Endothelial cell of umbilical vein (primary cell): ENCODE data around the gene MRC2. TPM values are rescaled to one million over a fixed set of nuclear protein-coding genes. Genes with fewer than 3 reads are reported as not detected.

Source experiments
- BruUV-seq: library from RNA; stranded (reverse); fragments of 400-500 nt; replicated peaks from 2 replicates; lab custom pipeline; 2021; lab: Mats Ljungman, UMichigan
- CTCF ChIA-PET: fragments of 300-600, 350-600 bp; sonication (Branson Sonifier 250); formaldehyde crosslinking; loops from one replicate; lab custom pipeline; 2021; ENCODE audit warnings: antibody characterized with exemption, inconsistent platforms; lab: Charles Lee
- POLR2A ChIA-PET: fragments of 300-600, 350-600 bp; sonication (Branson Sonifier 250); formaldehyde crosslinking; loops from one replicate; lab custom pipeline; 2021; ENCODE audit warnings: antibody characterized with exemption, inconsistent platforms; lab: Charles Lee
- DNase-seq: peaks from one replicate; pipeline ENCODE4 v3.0.0-alpha.2; 2011; ENCODE audit warnings: low read depth, low spot score
- FAIRE-seq: peaks from 2 replicates; lab custom pipeline; 2011; peaks lifted over from hg19 to GRCh38; lab: Jason Lieb, UNC
- H2AFZ ChIP-seq: 2 replicates; pipeline ENCODE4 v1.6.0; 2012; ENCODE audit warnings: low read depth, low read length, control low read depth, inconsistent platforms
- H3K27ac ChIP-seq: 2 replicates; pipeline ENCODE4 v1.5.1; 2011; ENCODE audit warnings: low read depth, mild to moderate bottlenecking, control low read depth, low read length, moderate library complexity; ENCODE audit not compliant: insufficient read depth
- H3K27me3 ChIP-seq, 2 experiments: 2 replicates each; pipeline versions ENCODE4 v1.6.0 to v1.6.1; 2011; ENCODE audit warnings: low read length in 2 of 2, mixed read lengths in 1 of 2; ENCODE audit not compliant: control insufficient read depth in 2 of 2, insufficient read depth in 2 of 2
- H3K36me3 ChIP-seq, 2 experiments: 2 replicates in 1 of 2; 3 replicates in 1 of 2; pipeline ENCODE4 v1.5.1; 2011; ENCODE audit warnings: low read length in 2 of 2, mild to moderate bottlenecking in 1 of 2, moderate library complexity in 1 of 2; ENCODE audit not compliant: control insufficient read depth in 2 of 2, insufficient read depth in 2 of 2; ENCODE audit errors: extremely low read depth in 1 of 2
- H3K4me1 ChIP-seq: 3 replicates; pipeline ENCODE4 v1.5.1; 2011; ENCODE audit warnings: mild to moderate bottlenecking, low read length; ENCODE audit not compliant: control insufficient read depth, insufficient read depth; ENCODE audit errors: extremely low read depth
- H3K4me2 ChIP-seq: 2 replicates; pipeline ENCODE4 v1.6.1; 2011; ENCODE audit warnings: low read length, control low read depth, mixed read lengths; ENCODE audit not compliant: insufficient read depth
- H3K4me3 ChIP-seq, 3 experiments: fragments of 200-600 bp in 1 of 3; sonication (generic), shearing (Covaris generic) in 1 of 3; replicated peaks in 1 of 3; 2 replicates each; pipeline ENCODE4 v1.5.1; 2011 to 2016; ENCODE audit warnings: control low read depth in 3 of 3, low read length in 3 of 3, mild to moderate bottlenecking in 2 of 3, inconsistent platforms in 1 of 3, low read depth in 1 of 3, moderate library complexity in 1 of 3; ENCODE audit not compliant: insufficient read depth in 1 of 3
- H3K79me2 ChIP-seq: 2 replicates; pipeline ENCODE4 v1.6.0; 2012; ENCODE audit warnings: low read length, inconsistent platforms; ENCODE audit not compliant: control insufficient read depth, insufficient read depth
- H3K9ac ChIP-seq: replicated peaks from 2 replicates; pipeline ENCODE3; 2011; ENCODE audit warnings: low read length, control low read depth; ENCODE audit not compliant: insufficient read depth; ENCODE audit errors: extremely low read depth
- H3K9me1 ChIP-seq: replicated peaks from 3 replicates; pipeline ENCODE4 v1.6.0; 2011; ENCODE audit warnings: mild to moderate bottlenecking, low read length; ENCODE audit not compliant: control insufficient read depth, insufficient read depth; ENCODE audit errors: extremely low read depth
- H3K9me3 ChIP-seq: replicated peaks from 2 replicates; pipeline ENCODE4 v1.5.1; 2012; ENCODE audit warnings: low read length, inconsistent platforms; ENCODE audit not compliant: control insufficient read depth, insufficient read depth
- H4K20me1 ChIP-seq: replicated peaks from 2 replicates; pipeline ENCODE3; 2011; ENCODE audit warnings: mild to moderate bottlenecking, low read length; ENCODE audit not compliant: control insufficient read depth, insufficient read depth; ENCODE audit errors: extremely low read depth
- CTCF ChIP-seq, 2 donors: IDR thresholded peaks; 1 replicate in 1 of 2; 2 replicates in 1 of 2; pipeline ENCODE4 v1.5.1; 2011; ENCODE audit warnings: low read length in 2 of 2, mild to moderate bottlenecking in 2 of 2, moderate library complexity in 2 of 2, control low read depth in 1 of 2, inconsistent platforms in 1 of 2, low read depth in 1 of 2; ENCODE audit not compliant: insufficient read depth in 1 of 2; ENCODE audit errors: extremely low read depth in 1 of 2
- EZH2 ChIP-seq: IDR thresholded peaks from 2 replicates; pipeline ENCODE4 v1.6.1; 2012; ENCODE audit warnings: borderline replicate concordance, low read depth, mild to moderate bottlenecking, moderate library complexity, low read length, inconsistent platforms; ENCODE audit not compliant: severe bottlenecking
- FOS ChIP-seq: IDR thresholded peaks from 2 replicates; pipeline ENCODE4 v1.6.1; 2011; ENCODE audit warnings: mild to moderate bottlenecking, low read length, moderate library complexity, borderline replicate concordance; ENCODE audit not compliant: insufficient read depth
- GATA2 ChIP-seq: IDR thresholded peaks from 2 replicates; pipeline ENCODE4 v1.7.0; 2011; ENCODE audit warnings: low read depth, mild to moderate bottlenecking, moderate library complexity, mixed read lengths, low read length; ENCODE audit not compliant: insufficient read length, insufficient read depth
- JUN ChIP-seq: IDR thresholded peaks from 2 replicates; pipeline ENCODE4 v1.6.1; 2011; ENCODE audit warnings: borderline replicate concordance, low read depth; ENCODE audit not compliant: insufficient read length, insufficient read depth
- MAX ChIP-seq: IDR thresholded peaks from 2 replicates; pipeline ENCODE4 v1.6.1; 2011; ENCODE audit not compliant: insufficient read depth, insufficient read length
- MYC ChIP-seq: IDR thresholded peaks from one replicate; pipeline ENCODE4 v1.6.1; 2011; ENCODE audit warnings: mild to moderate bottlenecking, low read depth, low read length
- POLR2A ChIP-seq: IDR thresholded peaks from 2 replicates; pipeline ENCODE4 v1.6.1; 2012; ENCODE audit warnings: low read depth, mild to moderate bottlenecking, control low read depth, low read length
- POLR2AphosphoS5 ChIP-seq: IDR thresholded peaks from 2 replicates; pipeline ENCODE4 v1.6.1; 2012; ENCODE audit warnings: low read depth, mild to moderate bottlenecking, control low read depth, low read length, moderate library complexity; ENCODE audit not compliant: insufficient read depth
- dilution Hi-C: fragments of 300-500 bp; cut with MboI; formaldehyde crosslinking; loops from one replicate; pipeline ENCODE4 v1.15.0; 2019; ENCODE audit warnings: low sequenced_read_pairs; ENCODE audit not compliant: extremely low pct_ligation_motif_present
- intact Hi-C: fragments of 100-400 bp; cut with micrococcal nuclease; formaldehyde crosslinking; loops from one replicate; pipeline ENCODE4 v1.10.0; 2022
- polyA plus RNA-seq, 4 experiments: library from polyadenylated mRNA; depleted of rRNA in 3 of 4; stranded (reverse) in 3 of 4; unstranded in 1 of 4; fragments of >200 nt; gene quantifications; 2 replicates each; pipeline versions ENCODE4 v1.2.1 to v1.2.3, GENCODE V29; 2011 to 2012; ENCODE audit warnings: missing spikeins in 1 of 4
- total RNA-seq: library from RNA; stranded (reverse); gene quantifications from 2 replicates; pipeline ENCODE4 v1.2.3, GENCODE V29; 2021

MRC2 gene
- total and polyA plus RNA-seq, 2 donors (not counting 3 experiments of a cell fraction or from before 2014, with no cell fraction given): 30.6 to 52.7 TPM

GRCh38 chr17:62648251-62648955, 20.9 kb downstream of the MRC2 start:
- H3K27ac ChIP-seq: no peak overlapping the region
- no peaks in the 10 kb centered on the region for H3K9me3 ChIP-seq
- no peaks in the 10 kb centered on the region for H3K9me1 ChIP-seq
- H4K20me1 ChIP-seq: no peaks in the 10 kb centered on the region
- FAIRE-seq: no peak
- H3K36me3 ChIP-seq: no peaks in the 10 kb centered on the region
- intact Hi-C loops: no loop called here
- H3K9ac ChIP-seq: no peak overlapping the region
- no peak for TF ChIP-seq EZH2
- no peak for TF ChIP-seq POLR2A
- no peak for TF ChIP-seq MYC
- TF ChIP-seq FOS: no peak
- TF ChIP-seq GATA2: no peak
- TF ChIP-seq JUN: no peak
- no peak for TF ChIP-seq POLR2AphosphoS5
- no peak for TF ChIP-seq MAX
- no peak for TF ChIP-seq CTCF (IDR thresholded peaks at IDR 0.05; ENCODE audit: extremely low read depth in 1 of 2, insufficient read depth in 1 of 2, low read depth in 1 of 2, low read length in 2 of 2)
- no peak overlapping the region for H3K4me2 ChIP-seq
- BruUV-seq: no TSS peak
- no peaks in the 10 kb centered on the region for H3K79me2 ChIP-seq
- H2AFZ ChIP-seq: no peak overlapping the region
- H3K4me3 ChIP-seq: no peak overlapping the region
- ChIA-PET POLR2A (no interaction called here), CTCF (interaction anchor here (1.2 kb wide), 1 partner anchor 9 kb away, joined by 5 read pairs; no protein-coding TSS in a partner anchor)
- DNase-seq: no peak
- peaks cover 12% of the 10 kb centered on the region for H3K4me1 ChIP-seq
- dilution Hi-C loops: no loop called here
- no peaks in the 10 kb centered on the region for H3K27me3 ChIP-seq
